GM19438 (cell line): ENCODE results near the gene RPS27.
"Not testable (repeated sequence)": the region's sequence is repeated elsewhere in the genome, so short reads cannot be mapped to it uniquely, and the experiment has no call there.

Experiments used
- ATAC-seq: cut with Tn5 transposase; IDR thresholded peaks from one replicate; pipeline ENCODE4 v1.9.1; 2021; ENCODE audit warnings: low read depth; ENCODE audit not compliant: unreplicated experiment

RPS27 gene

GRCh38 chr1:153984123-153984894, 6.3 kb upstream of the RPS27 start:
- no peak for ATAC-seq

GRCh38 chr1:153985341-153985912, 5.1 kb upstream of the RPS27 start:
- no peak for ATAC-seq

- ATAC-seq, result no peak
Observed at GRCh38 chr1:153985941-153986761, 4.4 kb upstream of the RPS27 start, which contains the start of gene RAB13. Gene RAB13, minus strand, starts transcription at chr1:153986339. Its CDS starts 103 bp downstream, at chr1:153986236.

GRCh38 chr1:153987621-153988020, 2.9 kb upstream of the RPS27 start:
- no peak for ATAC-seq

- ATAC-seq, result no peak
Observed at GRCh38 chr1:153991151-153991630, 629 bp downstream of the RPS27 start.

GRCh38 chr1:153991806-153992205, 1.2 kb downstream of the RPS27 start:
- no peak for ATAC-seq

- no peak for ATAC-seq
Observed at GRCh38 chr1:153995202-153995601, 4.6 kb downstream of the RPS27 start.

GRCh38 chr1:153995640-153996039, 5.1 kb downstream of the RPS27 start:
- ATAC-seq, result no peak

GRCh38 chr1:153996882-153997281, 6.3 kb downstream of the RPS27 start:
- not testable (repeated sequence) for ATAC-seq

- no peak for ATAC-seq
Observed at GRCh38 chr1:154000420-154000819, 9.9 kb downstream of the RPS27 start.

GRCh38 chr1:154006136-154006535, 15.6 kb downstream of the RPS27 start:
- ATAC-seq, result no peak

- no peak for ATAC-seq
Observed at GRCh38 chr1:154012129-154012528, 21.6 kb downstream of the RPS27 start.

- not testable (repeated sequence) for ATAC-seq
Observed at GRCh38 chr1:154012543-154012942, 22.0 kb downstream of the RPS27 start.

GRCh38 chr1:154014154-154014907, 23.8 kb downstream of the RPS27 start:
- ATAC-seq, result no peak

- no peak for ATAC-seq
Observed at GRCh38 chr1:154019269-154019668, 28.7 kb downstream of the RPS27 start.

GRCh38 chr1:154019940-154020339, 29.4 kb downstream of the RPS27 start:
- no peak for ATAC-seq

GRCh38 chr1:154033697-154034096, 43.1 kb downstream of the RPS27 start:
- ATAC-seq, result not testable (repeated sequence)
